GM10266 (cell line): ENCODE data around the gene TRIM25.

Experiments
- DNase-seq: peaks from one replicate; pipeline ENCODE4 v3.0.0; 2012; ENCODE audit errors: extremely low spot score
- TF ChIP-seq, protein P1 (sequence below): IDR thresholded peaks from 2 replicates; pipeline ENCODE4 v1.5.1; 2012; ENCODE audit warnings: mild to moderate bottlenecking, low read depth; ENCODE audit not compliant: control insufficient read depth, insufficient read depth; ENCODE audit errors: missing control alignments

TRIM25 gene, protein sequence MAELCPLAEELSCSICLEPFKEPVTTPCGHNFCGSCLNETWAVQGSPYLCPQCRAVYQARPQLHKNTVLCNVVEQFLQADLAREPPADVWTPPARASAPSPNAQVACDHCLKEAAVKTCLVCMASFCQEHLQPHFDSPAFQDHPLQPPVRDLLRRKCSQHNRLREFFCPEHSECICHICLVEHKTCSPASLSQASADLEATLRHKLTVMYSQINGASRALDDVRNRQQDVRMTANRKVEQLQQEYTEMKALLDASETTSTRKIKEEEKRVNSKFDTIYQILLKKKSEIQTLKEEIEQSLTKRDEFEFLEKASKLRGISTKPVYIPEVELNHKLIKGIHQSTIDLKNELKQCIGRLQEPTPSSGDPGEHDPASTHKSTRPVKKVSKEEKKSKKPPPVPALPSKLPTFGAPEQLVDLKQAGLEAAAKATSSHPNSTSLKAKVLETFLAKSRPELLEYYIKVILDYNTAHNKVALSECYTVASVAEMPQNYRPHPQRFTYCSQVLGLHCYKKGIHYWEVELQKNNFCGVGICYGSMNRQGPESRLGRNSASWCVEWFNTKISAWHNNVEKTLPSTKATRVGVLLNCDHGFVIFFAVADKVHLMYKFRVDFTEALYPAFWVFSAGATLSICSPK

DNA sequence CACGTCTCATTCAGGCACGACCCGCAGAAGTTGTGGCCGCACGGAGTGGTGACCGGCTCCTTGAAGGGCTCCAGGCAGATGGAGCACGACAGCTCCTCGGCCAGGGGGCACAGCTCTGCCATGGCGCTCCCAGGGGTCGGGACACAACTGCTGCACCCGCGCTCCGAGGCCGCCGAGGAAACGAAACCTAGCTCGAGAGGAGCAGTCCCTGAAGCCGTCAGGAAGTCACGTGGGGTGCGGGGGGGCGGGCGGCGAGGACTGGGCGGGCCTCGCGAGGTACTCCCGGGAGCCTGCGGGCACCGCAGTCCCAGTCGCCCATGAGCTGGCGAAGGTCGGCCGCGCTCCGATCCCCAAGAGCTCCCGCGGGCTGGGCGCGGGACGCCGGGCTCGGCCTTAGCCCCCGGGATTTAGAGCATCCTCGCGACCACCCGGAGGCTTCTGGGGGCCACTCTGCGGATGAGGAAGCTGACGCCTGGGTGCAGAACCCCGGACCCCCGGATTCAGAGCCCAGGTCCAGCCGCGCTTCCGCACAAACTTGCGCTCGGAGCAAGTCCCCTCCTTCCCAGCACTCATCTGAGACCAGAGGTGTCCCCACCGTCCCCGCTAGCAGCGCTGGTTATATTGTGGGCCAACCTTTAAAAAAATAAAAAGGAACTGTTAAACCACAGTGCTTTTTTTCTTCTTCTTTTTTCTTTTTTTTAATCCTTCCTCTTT is at the start of gene TRIM25:
TSS of gene TRIM25 (minus strand) at position 183 of the 714 bp plus-strand sequence. CDS start at position 122, 61 bp downstream.
- TF ChIP-seq, protein P1, sequence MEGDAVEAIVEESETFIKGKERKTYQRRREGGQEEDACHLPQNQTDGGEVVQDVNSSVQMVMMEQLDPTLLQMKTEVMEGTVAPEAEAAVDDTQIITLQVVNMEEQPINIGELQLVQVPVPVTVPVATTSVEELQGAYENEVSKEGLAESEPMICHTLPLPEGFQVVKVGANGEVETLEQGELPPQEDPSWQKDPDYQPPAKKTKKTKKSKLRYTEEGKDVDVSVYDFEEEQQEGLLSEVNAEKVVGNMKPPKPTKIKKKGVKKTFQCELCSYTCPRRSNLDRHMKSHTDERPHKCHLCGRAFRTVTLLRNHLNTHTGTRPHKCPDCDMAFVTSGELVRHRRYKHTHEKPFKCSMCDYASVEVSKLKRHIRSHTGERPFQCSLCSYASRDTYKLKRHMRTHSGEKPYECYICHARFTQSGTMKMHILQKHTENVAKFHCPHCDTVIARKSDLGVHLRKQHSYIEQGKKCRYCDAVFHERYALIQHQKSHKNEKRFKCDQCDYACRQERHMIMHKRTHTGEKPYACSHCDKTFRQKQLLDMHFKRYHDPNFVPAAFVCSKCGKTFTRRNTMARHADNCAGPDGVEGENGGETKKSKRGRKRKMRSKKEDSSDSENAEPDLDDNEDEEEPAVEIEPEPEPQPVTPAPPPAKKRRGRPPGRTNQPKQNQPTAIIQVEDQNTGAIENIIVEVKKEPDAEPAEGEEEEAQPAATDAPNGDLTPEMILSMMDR, result no peak
- peak; percentile 94 for DNase-seq

DNA sequence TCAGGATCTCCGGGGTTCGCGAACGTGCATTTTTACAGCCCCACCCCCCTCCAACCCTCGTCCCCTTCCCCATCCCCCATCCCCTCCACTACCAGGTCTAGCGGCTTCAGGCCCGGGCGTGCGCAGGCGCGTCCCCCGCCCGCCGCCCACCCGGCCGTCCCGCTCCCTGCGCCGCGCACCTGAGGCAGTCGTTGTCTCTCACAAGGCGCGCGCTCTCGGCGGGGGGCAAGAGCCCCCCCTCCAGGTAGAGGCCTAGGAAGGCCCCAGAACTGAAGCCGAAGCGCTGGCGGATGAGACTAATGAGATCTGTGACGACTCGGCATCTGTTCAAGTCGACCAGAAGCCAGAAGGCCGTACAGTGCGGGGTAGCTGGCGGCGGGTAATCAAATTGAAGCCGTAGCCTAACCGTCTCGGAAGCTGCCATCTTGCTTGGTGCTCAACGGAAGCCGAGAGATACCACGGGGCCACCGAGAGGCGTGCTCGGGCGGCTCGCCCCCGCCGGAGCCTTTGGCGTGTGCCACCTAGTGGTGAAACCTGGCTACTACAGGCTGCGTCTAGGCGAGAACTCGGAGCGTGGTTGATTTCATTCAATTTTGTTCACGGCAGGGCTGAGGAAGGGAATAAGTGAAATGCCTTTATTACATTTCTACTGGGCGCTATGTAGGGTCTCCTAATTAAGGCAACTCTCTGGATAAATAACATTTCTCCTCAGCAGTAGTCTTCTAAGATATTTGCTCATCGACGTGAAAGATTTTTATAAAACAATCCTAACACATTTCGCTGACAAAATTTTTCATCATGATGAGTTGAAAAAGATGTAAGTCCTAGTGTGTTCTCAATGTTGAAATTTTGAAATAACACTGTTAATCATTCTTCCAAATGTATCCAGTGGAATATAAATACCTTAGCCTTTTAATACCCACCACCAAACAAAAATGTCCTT is 47.0 kb upstream of the TRIM25 start, which contains the start of gene COIL:
TSS of gene COIL (minus strand) at position 455 of the 943 bp plus-strand sequence. CDS start at position 424, 31 bp downstream.
- TF ChIP-seq, protein P1, result peak; percentile 97
- peak; percentile 94 for DNase-seq

DNA sequence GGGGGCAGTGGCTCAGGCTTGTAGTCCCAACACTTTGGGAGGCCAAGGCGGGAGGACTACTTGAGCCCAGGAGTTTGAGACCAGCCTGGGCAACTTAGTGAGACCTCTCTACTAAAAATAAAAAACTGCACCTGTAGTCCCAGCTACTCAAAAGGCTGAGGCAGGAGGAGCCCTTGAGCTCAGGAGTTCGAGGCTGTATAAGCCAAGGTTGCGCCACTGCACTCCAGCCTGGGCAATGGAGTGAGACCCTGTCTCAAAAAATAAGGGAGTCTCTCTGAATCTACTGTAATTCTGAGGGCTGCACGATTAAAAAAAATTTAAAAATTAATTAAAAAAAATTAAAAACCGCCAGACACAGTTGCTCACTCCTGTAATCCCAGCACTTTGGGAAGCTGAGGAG is 43.1 kb upstream of the TRIM25 start:
- no peak for DNase-seq
- TF ChIP-seq, protein P1, result no peak

DNA sequence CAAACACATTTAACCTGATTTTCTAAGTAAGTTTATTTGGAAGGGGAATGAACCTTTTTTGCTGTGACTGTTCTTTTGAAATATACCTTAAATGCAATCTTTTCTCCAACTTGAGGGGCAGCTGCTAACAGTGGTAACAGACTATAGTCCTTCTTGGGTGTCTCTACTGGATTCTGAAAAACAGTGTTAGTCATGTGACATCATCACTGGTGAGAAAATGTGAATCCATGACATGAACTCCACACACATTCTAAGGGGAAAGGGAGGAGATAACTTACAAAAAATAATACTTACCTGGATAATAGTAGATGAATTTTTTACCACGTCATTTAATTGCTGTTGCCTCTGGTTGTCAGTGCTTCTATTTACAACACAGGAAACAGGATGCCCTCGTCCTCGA is 35.7 kb upstream of the TRIM25 start:
- TF ChIP-seq, protein P1, result no peak

DNA sequence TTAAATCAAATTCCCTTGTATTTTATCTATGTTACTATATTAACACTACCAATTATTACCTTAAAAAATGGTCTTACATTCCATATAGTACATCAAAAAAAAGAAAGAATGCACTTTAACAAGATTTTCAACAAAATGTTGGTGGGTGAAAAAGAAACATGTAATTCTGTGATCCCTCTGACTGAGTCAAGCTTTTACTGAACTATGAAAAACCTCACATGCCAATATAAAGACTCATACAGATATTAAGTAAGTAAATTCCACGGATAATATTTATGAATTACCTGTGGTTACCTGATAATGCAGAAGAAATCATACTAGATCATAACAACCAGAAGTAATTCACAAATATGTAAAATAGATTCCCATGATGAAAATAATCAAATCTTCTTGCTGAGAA is 34.6 kb upstream of the TRIM25 start:
- TF ChIP-seq, protein P1, result no peak

More for the DNA sequence above, 35.7 kb upstream of the TRIM25 start:
- no peak for DNase-seq

DNA sequence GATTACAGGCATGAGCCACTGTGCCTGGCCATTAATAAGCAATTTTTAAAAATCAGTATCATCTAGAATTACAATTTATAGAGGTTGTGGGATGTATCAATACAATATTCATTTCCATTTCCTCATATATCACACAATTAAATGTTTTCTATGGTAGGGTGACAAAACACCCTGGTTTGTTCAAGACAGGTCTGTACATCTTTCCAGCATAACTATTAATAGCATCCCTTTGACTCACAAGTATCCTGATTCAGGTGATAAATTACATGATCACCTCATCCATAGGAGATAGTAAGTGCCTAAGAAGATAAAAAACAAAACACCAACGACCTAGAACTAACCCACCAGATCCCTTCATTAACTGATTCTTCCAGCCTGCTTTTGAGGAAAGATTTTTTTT is 33.9 kb upstream of the TRIM25 start:
- DNase-seq, result no peak
- TF ChIP-seq, protein P1, result no peak

More for the DNA sequence above, 34.6 kb upstream of the TRIM25 start:
- no peak for DNase-seq
